GM12878 (cell line): Measurements from ENCODE around the gene FRMPD2. TPM values are rescaled to one million over a fixed set of nuclear protein-coding genes. Genes with fewer than 3 reads are reported as not detected.

Source experiments
- ATAC-seq: fragments of 200-7000 bp; cut with Tn5 transposase; 3 replicates; pipeline ENCODE4 v1.9.1; 2020; ENCODE audit warnings: mild to moderate bottlenecking, moderate library complexity
- BruUV-seq: library from RNA; stranded (reverse); fragments of 400-500 nt; replicated peaks from 2 replicates; lab custom pipeline; 2021; lab: Mats Ljungman, UMichigan
- CTCF ChIA-PET: fragments of 300-600 bp; sonication (Branson Sonifier 250); formaldehyde crosslinking; extraction: SDS; loops from one replicate; lab custom pipeline; 2021; ENCODE audit warnings: inconsistent platforms; lab: Yijun Ruan, JAX
- POLR2A ChIA-PET: fragments of 350-600 bp; formaldehyde crosslinking; extraction: SDS; loops from one replicate; lab custom pipeline; 2021; ENCODE audit warnings: inconsistent platforms; lab: Charles Lee
- RAD21 ChIA-PET: fragments of 300-600 bp; sonication (Branson Sonifier 250); formaldehyde crosslinking; loops from one replicate; lab custom pipeline; 2023; ENCODE audit warnings: antibody characterized with exemption; ENCODE audit not compliant: unreplicated experiment; lab: Charles Lee
- SMC1A ChIA-PET: fragments of 300-600 bp; sonication (Branson Sonifier 250); formaldehyde crosslinking; loops from one replicate; lab custom pipeline; 2023; ENCODE audit not compliant: unreplicated experiment, uncharacterized antibody; lab: Charles Lee
- DNase-seq: peaks from one replicate; pipeline ENCODE4 v3.0.0-alpha.2; 2011; ENCODE audit warnings: low read depth, low spot score
- FAIRE-seq: peaks from 3 replicates; lab custom pipeline; 2011; peaks lifted over from hg19 to GRCh38; lab: Jason Lieb, UNC
- H2AFZ ChIP-seq: 2 replicates; pipeline ENCODE4 v1.6.0; 2011; ENCODE audit warnings: low read depth, low read length, control low read depth; ENCODE audit not compliant: control insufficient read depth
- H3K27ac ChIP-seq: 2 replicates; pipeline ENCODE4 v1.5.1; 2011; ENCODE audit warnings: control low read depth; ENCODE audit not compliant: control insufficient read depth, insufficient read depth
- H3K27me3 ChIP-seq, 2 experiments: replicated peaks in 1 of 2; 2 replicates each; pipeline versions ENCODE4 v1.6.0 to v1.6.1; 2011; ENCODE audit warnings: low read length in 1 of 2; ENCODE audit not compliant: control insufficient read depth in 2 of 2, insufficient read depth in 2 of 2
- H3K36me3 ChIP-seq, 2 experiments: 2 replicates each; pipeline ENCODE4 v1.5.1; 2011; ENCODE audit warnings: low read length in 1 of 2; ENCODE audit not compliant: control insufficient read depth in 2 of 2, insufficient read depth in 2 of 2
- H3K4me1 ChIP-seq: 2 replicates; pipeline ENCODE4 v1.6.1; 2011; ENCODE audit warnings: mild to moderate bottlenecking, low read length, moderate library complexity, mixed read lengths; ENCODE audit not compliant: control insufficient read depth, insufficient read depth
- H3K4me2 ChIP-seq: 2 replicates; pipeline ENCODE4 v1.6.0; 2011; ENCODE audit warnings: control low read depth; ENCODE audit not compliant: control insufficient read depth, insufficient read depth
- H3K4me3 ChIP-seq: fragments of 200-600 bp; sonication (generic); 2 replicates; pipeline ENCODE4 v1.5.1; 2016
- H3K79me2 ChIP-seq: 2 replicates; pipeline ENCODE4 v1.6.0; 2011; ENCODE audit warnings: low read length; ENCODE audit not compliant: control insufficient read depth, insufficient read depth
- H3K9ac ChIP-seq: 2 replicates; pipeline ENCODE4 v1.8.0; 2011; ENCODE audit warnings: low read length, control low read depth, mixed read lengths; ENCODE audit not compliant: control insufficient read depth, insufficient read depth
- H3K9me3 ChIP-seq: replicated peaks from 3 replicates; pipeline ENCODE4 v1.5.1; 2011; ENCODE audit warnings: mild to moderate bottlenecking, low read length; ENCODE audit not compliant: control insufficient read depth, insufficient read depth
- H4K20me1 ChIP-seq: 2 replicates; pipeline ENCODE4 v1.6.0; 2011; ENCODE audit not compliant: control insufficient read depth, insufficient read depth
- ASH2L ChIP-seq: fragments of 300-600, 200-600 bp; sonication (generic); IDR thresholded peaks from 2 replicates; pipeline ENCODE4 v1.6.1; 2017; ENCODE audit warnings: low read depth, mild to moderate bottlenecking, borderline replicate concordance
- CHD4 ChIP-seq: fragments of 200-600 bp; sonication (generic); IDR thresholded peaks from 2 replicates; pipeline ENCODE4 v1.6.1; 2016; ENCODE audit warnings: mild to moderate bottlenecking
- CREM ChIP-seq: IDR thresholded peaks from 2 replicates; pipeline ENCODE4 v1.6.1; 2014; ENCODE audit warnings: antibody characterized with exemption, low read depth
- HDGF ChIP-seq: fragments of 450-650 bp; IDR thresholded peaks from 2 replicates; pipeline ENCODE4 v1.6.1; 2016; ENCODE audit warnings: antibody characterized with exemption
- NR2C1 ChIP-seq: fragments of 450-650 bp; IDR thresholded peaks from 2 replicates; pipeline ENCODE4 v1.6.1; 2017; ENCODE audit warnings: antibody characterized with exemption, mild to moderate bottlenecking, moderate library complexity
- POLR2A ChIP-seq: IDR thresholded peaks from 2 replicates; pipeline ENCODE4 v1.6.1; 2011; ENCODE audit warnings: low read depth, mild to moderate bottlenecking, low read length
- SMAD1 ChIP-seq: fragments of 450-650 bp; IDR thresholded peaks from 2 replicates; pipeline ENCODE4 v1.6.1; 2018; ENCODE audit warnings: mild to moderate bottlenecking, low read depth; ENCODE audit not compliant: partially characterized antibody
- SMAD5 ChIP-seq: IDR thresholded peaks from 2 replicates; pipeline ENCODE4 v1.6.1; 2016; ENCODE audit warnings: antibody characterized with exemption, low read depth
- SREBF1 ChIP-seq: IDR thresholded peaks from 2 replicates; pipeline ENCODE4 v1.6.1; 2012; ENCODE audit warnings: mild to moderate bottlenecking, low read length
- TAF1 ChIP-seq: IDR thresholded peaks from 2 replicates; pipeline ENCODE4 v1.6.1; 2011; ENCODE audit warnings: mild to moderate bottlenecking, low read depth, low read length, borderline replicate concordance
- ZBTB33 ChIP-seq: fragments of 450-650 bp; IDR thresholded peaks from 2 replicates; pipeline ENCODE4 v1.6.1; 2017; ENCODE audit warnings: mild to moderate bottlenecking
- ZNF207 ChIP-seq: fragments of 450-650 bp; IDR thresholded peaks from 2 replicates; pipeline ENCODE4 v1.6.1; 2014; ENCODE audit warnings: antibody characterized with exemption, mild to moderate bottlenecking, borderline replicate concordance
- WGBS: methylation state at CpG from one replicate; pipeline ENCODE4 v1.1.6; 2016; ENCODE audit warnings: low lambda C conversion rate; ENCODE audit not compliant: insufficient replicate concordance, insufficient coverage; ENCODE audit errors: missing lambda C conversion rate; 5-methylcytosine and 5-hydroxymethylcytosine counted together
- in situ Hi-C: fragments of 300-500 bp; cut with MboI; formaldehyde crosslinking; loops from 9 replicates; pipeline ENCODE4 v1.14.3; 2018; ENCODE audit warnings: mixed read lengths
- intact Hi-C: fragments of 100-400 bp; cut with micrococcal nuclease; formaldehyde crosslinking; loops from one replicate; pipeline ENCODE4 v1.14.2; 2022; ENCODE audit not compliant: unreplicated experiment
- polyA plus RNA-seq, 11 experiments: library from polyadenylated mRNA; depleted of rRNA in 4 of 11; unstranded in 6 of 11; stranded (reverse) in 5 of 11; fragments of >200 nt; fragmentation: Nextera tagmentation in 4 of 11; fragmentation: Illumina TruSeq in 1 of 11; extraction: Ambion mirVana in 4 of 11; extraction: Trizol in 1 of 11; gene quantifications; 1 replicate in 1 of 11; 2 replicates in 10 of 11; pipeline versions ENCODE4 v1.2.1 to v1.2.3, GENCODE V29; 2011 to 2016; ENCODE audit warnings: inconsistent platforms in 2 of 11, missing spikeins in 2 of 11, low read depth in 1 of 11
- total RNA-seq, 4 experiments: library from RNA; depleted of rRNA in 3 of 4; stranded (reverse); fragments of >200 nt in 3 of 4; fragmentation: Illumina TruSeq in 1 of 4; extraction: Trizol in 1 of 4; gene quantifications; 2 replicates each; pipeline versions ENCODE4 v1.2.1 to v1.2.3, GENCODE V29; 2013 to 2021

The FRMPD2 gene
- total and polyA plus RNA-seq, 10 of the 15 experiments (the other 5 are each of a cell fraction or from before 2014, with no cell fraction given): 0.38 to 5.7 (median 1.4) TPM

- no TSS peak for BruUV-seq
- ChIA-PET SMC1A (interaction anchor here (0.7 to 2.5 kb wide), 7 partner anchors 11 to 33 kb away, joined by 3 to 8 read pairs (median 4); no protein-coding TSS in a partner anchor), CTCF (interaction anchor here (0.9 kb wide), 1 partner anchor 41 kb away, joined by 3 read pairs; no protein-coding TSS in a partner anchor), RAD21 (no interaction called here), POLR2A (interaction anchor here (1.5 kb wide), 1 partner anchor 12 kb away, joined by 4 read pairs; no protein-coding TSS in a partner anchor)
- H3K79me2 ChIP-seq: no peaks in the 10 kb centered on the region
- WGBS: 25% methylated on average over 2 of the region's 2 CpGs
- H3K4me2 ChIP-seq: no peak overlapping the region
- FAIRE-seq (no peak), DNase-seq (no peak), ATAC-seq (no peak)
- H3K4me1 ChIP-seq: peaks cover 7% of the 10 kb centered on the region; the same call in 1 of the 2 replicates
- no peak overlapping the region for H3K27ac ChIP-seq
- no peaks in the 10 kb centered on the region for H3K36me3 ChIP-seq
- no peak overlapping the region for H3K4me3 ChIP-seq
- H3K9ac ChIP-seq: no peak overlapping the region
- no peaks in the 10 kb centered on the region for H4K20me1 ChIP-seq
- in situ Hi-C loops: no loop called here
- H3K27me3 ChIP-seq: no peaks in the 10 kb centered on the region
- intact Hi-C loops: no loop called here
- TF ChIP-seq SMAD1 (no peak), SREBF1 (no peak), POLR2A (no peak), CHD4 (no peak), NR2C1 (no peak)
- no peaks in the 10 kb centered on the region for H3K9me3 ChIP-seq
- no peak overlapping the region for H2AFZ ChIP-seq
Measured at GRCh38 chr10:48248462-48248861, 26.0 kb downstream of the FRMPD2 start.

DNA sequence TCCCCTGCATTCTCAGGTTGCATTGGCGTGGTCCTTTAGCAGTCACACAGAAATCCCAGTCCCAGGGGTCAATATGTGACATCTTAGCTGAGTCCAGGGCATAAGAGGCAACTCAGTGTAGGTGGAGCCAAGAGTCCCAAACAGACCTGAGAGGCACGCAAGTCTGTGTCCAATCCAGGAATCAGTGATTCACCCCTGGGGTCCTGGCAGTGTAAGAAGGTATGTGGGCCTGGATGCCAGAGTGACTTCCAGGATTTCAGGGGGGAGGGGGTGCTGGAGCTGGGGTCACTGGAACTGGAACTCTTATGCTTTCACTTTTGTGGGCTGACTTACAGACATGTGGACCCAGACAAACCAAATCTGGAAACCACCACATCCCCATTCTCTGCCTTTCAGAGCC, 26.8 kb downstream of the FRMPD2 start:
- H3K4me1 ChIP-seq: peaks cover 7% of the 10 kb centered on the region; the same call in 1 of the 2 replicates
- ChIA-PET RAD21 (no interaction called here), SMC1A (interaction anchor here (0.8 to 2.5 kb wide), 5 partner anchors 16 to 32 kb away, joined by 3 to 8 read pairs (median 3); no protein-coding TSS in a partner anchor), POLR2A (no interaction called here), CTCF (interaction anchor here (0.9 kb wide), 1 partner anchor 42 kb away, joined by 3 read pairs; no protein-coding TSS in a partner anchor)
- in situ Hi-C loops: no loop called here
- H3K36me3 ChIP-seq: no peaks in the 10 kb centered on the region
- 50% methylated on average over 2 of the region's 2 CpGs for WGBS
- no peaks in the 10 kb centered on the region for H3K27me3 ChIP-seq
- H2AFZ ChIP-seq: no peak overlapping the region
- BruUV-seq: no TSS peak
- intact Hi-C loops: no loop called here
- H3K4me2 ChIP-seq: no peak overlapping the region
- ATAC-seq (no peak), FAIRE-seq (no peak), DNase-seq (no peak)
- H3K27ac ChIP-seq: no peak overlapping the region
- no peak overlapping the region for H3K9ac ChIP-seq
- H3K9me3 ChIP-seq: no peaks in the 10 kb centered on the region
- H4K20me1 ChIP-seq: no peaks in the 10 kb centered on the region
- no peaks in the 10 kb centered on the region for H3K79me2 ChIP-seq
- no peak overlapping the region for H3K4me3 ChIP-seq
- TF ChIP-seq ZNF207: no peak
- TF ChIP-seq ASH2L: no peak
- TF ChIP-seq CREM: no peak
- TF ChIP-seq TAF1: no peak
- no peak for TF ChIP-seq SMAD5
- TF ChIP-seq HDGF: no peak
- no peak for TF ChIP-seq ZBTB33
